Activated CD4-positive, alpha-beta T cell treated with anti-CD3 and anti-CD28 coated beads, Interleukin-10, Interleukin-2, amounts not matched to agents 100 ng/mL and 50 ng/mL, durations not matched to agents 16 hours and 8 hours (primary cell): ENCODE data around the gene CTSH.

Experiments used
- DNase-seq: peaks from one replicate; pipeline ENCODE4 v3.0.0-alpha.2; 2020

Gene CTSH, protein sequence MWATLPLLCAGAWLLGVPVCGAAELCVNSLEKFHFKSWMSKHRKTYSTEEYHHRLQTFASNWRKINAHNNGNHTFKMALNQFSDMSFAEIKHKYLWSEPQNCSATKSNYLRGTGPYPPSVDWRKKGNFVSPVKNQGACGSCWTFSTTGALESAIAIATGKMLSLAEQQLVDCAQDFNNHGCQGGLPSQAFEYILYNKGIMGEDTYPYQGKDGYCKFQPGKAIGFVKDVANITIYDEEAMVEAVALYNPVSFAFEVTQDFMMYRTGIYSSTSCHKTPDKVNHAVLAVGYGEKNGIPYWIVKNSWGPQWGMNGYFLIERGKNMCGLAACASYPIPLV

GRCh38 chr15:78944669-78945407, at the start of gene CTSH:
CTSH (minus strand) TSS chr15:78945046; CDS start chr15:78944981, 65 bp downstream.
- peak; percentile 79 for DNase-seq

DNA sequence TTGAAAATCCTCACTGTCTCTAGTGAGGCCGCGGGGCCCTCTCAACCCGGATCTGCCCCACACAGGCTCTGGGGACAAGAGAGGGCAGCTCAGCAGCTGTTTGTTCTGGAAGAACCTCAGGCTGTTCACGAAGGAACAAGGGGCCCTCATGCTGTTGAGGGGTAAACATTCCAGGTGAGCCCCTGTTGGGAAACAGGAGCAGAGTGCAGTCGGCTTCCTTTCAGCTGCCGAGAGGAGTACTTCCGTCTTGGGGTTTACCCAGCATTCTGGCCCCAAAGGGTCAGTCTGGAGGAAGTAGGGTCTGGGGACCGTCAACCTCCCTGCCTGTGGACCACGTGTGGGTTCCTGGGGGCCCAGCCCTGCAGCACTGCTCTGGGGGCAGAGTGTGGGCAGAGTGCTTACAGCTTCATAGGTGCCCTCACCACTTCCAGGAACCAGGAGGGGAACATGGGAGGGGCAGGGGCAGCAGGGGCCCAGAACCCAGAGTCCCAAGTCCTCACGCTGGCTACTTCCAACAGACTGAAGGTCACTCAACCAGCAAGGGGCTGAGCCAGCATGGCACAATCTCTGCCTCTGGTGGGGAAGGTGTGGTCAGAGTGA, 49.2 kb upstream of the CTSH start:
- no peak for DNase-seq

DNA sequence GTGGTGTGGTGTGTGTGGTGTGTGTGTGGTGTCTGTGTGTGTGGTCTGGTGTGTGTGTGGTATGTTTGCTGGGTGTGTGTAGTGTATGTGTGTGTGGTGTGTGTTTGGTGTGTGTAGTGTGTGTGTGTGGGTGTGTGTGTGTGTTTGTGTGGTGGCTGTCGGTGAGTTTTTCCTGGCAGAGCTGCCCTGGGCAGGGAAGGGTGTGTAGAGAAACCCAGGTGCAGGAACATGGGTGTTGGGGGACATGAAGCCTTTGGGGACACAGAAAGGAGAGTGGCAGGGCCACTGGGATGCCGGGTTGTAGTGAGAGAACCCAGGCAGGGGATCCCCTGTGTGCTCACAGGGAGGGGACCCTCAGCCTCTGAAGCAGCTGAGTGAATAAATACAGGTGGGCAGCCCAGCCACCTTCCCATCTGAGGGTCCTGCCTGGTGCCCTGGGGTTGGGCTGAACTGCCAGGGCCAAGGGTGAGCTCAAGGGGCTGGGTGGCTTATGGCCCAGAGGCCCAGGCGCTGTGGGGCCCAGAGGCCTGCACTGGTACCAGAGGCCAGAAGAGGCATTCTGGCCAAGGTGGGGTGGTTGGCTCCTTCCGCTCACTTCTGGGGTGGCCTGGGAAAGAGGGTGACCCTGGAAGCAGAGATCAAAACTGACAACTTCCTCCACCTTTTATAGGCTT, 48.5 kb upstream of the CTSH start:
- DNase-seq, result no peak

GRCh38 chr15:78992416-78993256, 47.8 kb upstream of the CTSH start:
- DNase-seq, result no peak

GRCh38 chr15:78991879-78992278, 47.0 kb upstream of the CTSH start:
- no peak for DNase-seq

GRCh38 chr15:78991476-78991875, 46.6 kb upstream of the CTSH start:
- no peak for DNase-seq

DNA sequence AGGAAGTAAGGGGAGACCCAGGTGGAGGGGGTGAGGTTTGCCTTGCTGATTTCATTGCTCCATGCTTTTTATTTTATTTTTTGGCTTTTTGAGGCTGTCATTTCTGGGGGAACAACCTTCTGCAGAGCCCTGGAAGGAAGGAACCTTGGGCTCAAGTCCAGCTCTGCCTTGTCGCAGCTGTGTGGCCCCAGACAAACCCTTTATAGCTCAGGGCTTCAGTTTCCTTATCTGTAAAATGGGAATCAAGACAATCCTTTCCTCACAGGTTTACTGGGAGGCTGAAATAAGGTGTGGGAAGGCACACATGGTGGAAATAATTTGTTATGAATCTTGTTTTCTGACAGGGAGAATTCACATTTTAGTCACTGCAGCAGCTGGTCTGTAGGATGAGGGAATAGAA, 45.4 kb upstream of the CTSH start:
- DNase-seq, result no peak

DNA sequence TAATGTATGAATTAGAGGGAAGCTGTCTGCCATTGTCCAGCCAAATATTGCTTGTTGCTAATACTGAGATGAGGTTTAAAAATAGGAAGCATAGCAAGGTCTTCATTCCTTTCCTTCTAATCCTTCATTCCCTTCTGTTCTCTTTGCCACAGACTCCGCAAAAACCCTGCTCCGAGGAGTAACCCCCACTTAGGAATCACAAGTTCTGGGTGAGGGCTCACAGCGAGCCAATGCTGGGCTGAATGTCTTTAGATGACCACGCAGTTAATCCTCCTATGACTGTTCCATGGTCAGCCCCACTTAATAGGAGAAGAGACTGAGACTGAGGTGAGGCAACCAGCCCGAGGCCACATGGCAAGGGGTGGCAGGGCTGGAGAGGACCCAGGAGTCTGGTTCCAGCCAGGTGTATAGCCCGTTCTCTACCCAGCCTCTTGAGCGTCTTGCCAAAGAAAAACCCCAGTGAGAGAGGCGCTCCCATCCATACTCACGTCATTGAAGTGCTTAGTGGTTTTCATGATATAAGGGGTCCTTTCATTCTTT, 44.9 kb upstream of the CTSH start:
- no peak for DNase-seq

GRCh38 chr15:78988361-78988911, 43.6 kb upstream of the CTSH start:
- DNase-seq, result peak; percentile 46

- DNase-seq, result no peak
These were observed 42.9 kb upstream of the CTSH start for GRCh38 chr15:78987556-78988360.

DNA sequence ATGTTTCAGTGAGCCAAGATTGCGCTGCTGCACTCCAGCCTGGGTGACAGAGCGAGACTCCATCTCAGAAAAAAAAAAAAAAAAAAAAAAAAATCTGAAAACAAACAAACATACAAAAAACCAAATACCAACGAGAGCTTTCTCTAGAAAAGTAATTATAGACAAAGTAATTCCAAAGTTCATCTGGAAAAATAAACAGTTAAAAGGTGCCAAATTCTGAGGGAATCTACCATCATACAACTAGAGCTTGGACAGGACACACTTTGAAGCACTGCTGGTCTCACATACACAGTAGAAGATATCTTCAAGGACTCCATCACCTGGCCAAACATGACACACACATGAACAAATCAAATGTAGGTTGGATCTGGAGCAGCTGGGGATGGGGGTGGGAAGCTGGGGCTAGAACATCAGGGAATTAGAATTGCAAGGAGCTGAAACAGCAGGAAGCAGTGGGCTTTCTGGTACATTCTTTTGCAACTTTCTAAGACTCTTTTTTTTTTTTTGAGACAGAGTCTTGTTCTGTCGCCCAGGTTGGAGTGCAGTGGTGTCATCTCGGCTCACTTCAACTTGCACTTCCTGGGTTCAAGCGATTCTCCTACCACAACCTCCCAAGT, 41.1 kb upstream of the CTSH start:
- no peak for DNase-seq

GRCh38 chr15:78984041-78984440, 39.2 kb upstream of the CTSH start:
- DNase-seq, result no peak

DNA sequence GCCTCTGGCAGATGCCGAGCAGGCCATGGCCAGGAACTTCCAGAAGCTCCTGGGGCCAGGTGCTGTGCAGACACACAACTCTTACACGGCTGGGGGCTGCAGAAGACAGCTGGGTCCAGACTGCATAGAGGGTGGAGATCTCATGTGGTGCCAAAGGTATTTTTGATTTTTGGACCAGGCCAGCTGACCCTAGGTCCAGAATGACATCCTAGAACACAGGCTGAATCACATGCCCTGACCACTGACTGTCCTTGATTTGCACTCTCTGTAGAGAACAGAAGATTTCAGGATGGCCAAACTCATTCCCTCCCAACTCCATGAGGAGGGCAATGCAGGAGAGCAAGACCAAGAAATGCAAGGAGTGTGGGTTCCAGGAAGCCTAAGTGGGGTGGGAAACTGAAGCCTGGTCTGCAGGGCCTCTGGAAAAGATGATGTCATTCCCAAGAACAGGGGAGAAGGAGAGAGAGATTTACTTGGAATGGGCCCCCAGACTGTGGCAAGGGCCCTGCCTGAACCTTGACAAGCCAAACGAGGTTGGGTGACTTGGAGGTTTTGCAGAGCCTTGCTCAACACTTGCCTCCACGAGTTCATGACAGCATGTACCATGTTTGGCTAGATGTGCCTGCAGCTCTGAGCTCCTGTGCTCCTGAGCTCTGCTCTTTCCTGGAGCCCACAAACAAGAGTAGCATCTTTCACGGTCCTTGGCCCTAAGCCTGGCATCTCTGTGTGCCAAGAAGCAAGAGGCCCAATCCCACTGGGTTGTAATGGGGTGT, 38.5 kb upstream of the CTSH start:
- no peak for DNase-seq

- DNase-seq, result no peak
These were observed 37.9 kb upstream of the CTSH start for GRCh38 chr15:78982736-78983135.

DNA sequence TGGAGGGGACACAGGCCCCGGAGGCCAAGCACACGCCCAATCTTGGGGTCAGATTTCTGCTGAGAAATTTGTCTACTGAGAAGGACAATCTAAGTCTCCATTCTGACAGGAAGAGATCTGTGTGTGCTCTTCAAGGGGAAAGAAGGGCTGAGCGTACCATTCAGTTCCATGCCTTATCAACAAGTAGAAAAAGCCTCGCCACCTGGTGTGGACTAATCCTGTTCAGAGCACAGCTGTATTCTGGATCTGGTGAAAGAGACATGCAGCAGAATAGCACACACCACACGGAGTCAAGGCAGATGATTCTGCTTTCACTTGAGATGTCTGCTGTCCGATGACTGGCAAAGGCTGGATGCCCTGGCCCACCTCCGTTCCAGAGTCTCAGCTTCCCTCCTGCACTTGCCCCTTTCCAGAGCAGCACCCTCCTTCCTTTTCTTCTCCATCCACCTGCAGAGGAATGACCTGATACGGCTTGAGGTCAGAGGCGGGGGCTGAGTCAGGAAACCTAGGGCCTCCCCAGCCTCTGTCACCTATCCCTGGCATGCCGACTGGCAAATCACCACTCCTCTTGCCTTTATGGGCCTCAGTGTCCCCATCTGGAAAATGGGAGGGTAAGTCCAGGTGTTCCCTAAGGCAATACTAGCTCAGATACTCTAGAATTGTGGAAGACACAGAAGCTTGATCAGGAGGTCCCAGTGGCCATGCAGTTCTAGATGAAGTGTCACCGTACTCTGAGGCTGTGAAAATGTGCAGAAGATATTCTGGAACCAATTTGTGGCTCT, 36.9 kb upstream of the CTSH start:
- DNase-seq, result no peak

DNA sequence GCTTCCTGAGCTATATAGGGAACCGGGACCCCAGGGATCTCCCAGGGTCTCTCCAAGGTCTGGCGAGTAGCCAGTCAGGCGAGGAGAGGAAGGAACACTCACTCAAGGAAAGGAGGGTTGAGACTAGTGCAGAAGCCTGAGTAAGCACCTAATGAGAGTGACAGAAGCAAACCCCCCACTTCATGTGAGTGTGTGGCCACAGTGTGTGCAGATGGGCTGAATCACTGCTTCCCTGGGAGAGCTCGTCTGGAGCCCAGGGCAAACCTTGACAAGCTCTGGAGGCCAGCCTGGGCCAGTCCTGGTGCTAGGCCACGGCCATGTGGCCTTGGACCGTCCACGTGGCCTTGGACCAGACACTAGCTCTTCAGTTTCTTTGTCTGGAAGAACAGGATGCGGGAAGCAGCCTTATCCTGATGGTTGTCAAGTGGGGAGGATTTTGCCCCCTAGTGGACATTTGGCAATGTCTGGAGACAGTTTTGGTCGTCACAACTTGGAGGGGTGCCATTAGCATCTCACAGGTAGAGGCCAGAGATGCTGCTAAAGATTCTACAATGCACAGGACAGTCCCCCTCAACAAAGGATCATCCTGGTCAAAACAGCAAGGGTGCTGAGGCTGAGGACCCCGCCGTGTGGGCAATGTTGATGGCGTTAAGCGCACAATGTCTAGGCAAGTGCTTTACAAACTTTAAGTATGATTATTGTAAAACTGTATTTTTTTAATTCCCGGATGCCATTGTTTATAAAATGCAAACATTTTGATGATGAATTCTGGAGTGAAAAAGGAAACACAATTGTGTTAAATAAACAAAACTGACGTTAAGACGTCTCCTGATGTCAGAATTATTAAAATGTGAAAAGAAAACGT, 34.8 kb upstream of the CTSH start:
- DNase-seq, result peak; percentile 57

- DNase-seq, result no peak
These were observed 33.8 kb upstream of the CTSH start for GRCh38 chr15:78978601-78979179.
